HG03060 (cell line): ENCODE data around the gene SYNPO2L.
"Not testable (repeated sequence)": the region's sequence is repeated elsewhere in the genome, so short reads cannot be mapped to it uniquely, and the experiment has no call there.

Source experiments
- ATAC-seq: cut with Tn5 transposase; IDR thresholded peaks from one replicate; pipeline ENCODE4 v1.9.1; 2021; ENCODE audit warnings: low read depth, moderate number of reproducible peaks; ENCODE audit not compliant: unreplicated experiment

SYNPO2L gene

GRCh38 chr10:73625004-73625883, 30.6 kb downstream of the SYNPO2L start:
- no peak for ATAC-seq

- no peak for ATAC-seq
Observed at GRCh38 chr10:73623056-73623455, 32.8 kb downstream of the SYNPO2L start.

- not testable (repeated sequence) for ATAC-seq
Observed at GRCh38 chr10:73620974-73621373, 34.9 kb downstream of the SYNPO2L start.

- ATAC-seq: not testable (repeated sequence)
Observed at GRCh38 chr10:73617143-73617542, 38.7 kb downstream of the SYNPO2L start.

GRCh38 chr10:73614720-73615119, 41.1 kb downstream of the SYNPO2L start:
- ATAC-seq: no peak

GRCh38 chr10:73609116-73609515, 46.7 kb downstream of the SYNPO2L start:
- ATAC-seq: no peak

- ATAC-seq: no peak
Observed at GRCh38 chr10:73601486-73601921, 54.3 kb downstream of the SYNPO2L start.

- ATAC-seq: no peak
Observed at GRCh38 chr10:73597346-73597745, 58.5 kb downstream of the SYNPO2L start.
